ENCODE data around the gene L3MBTL4.

L3MBTL4 gene

DNA sequence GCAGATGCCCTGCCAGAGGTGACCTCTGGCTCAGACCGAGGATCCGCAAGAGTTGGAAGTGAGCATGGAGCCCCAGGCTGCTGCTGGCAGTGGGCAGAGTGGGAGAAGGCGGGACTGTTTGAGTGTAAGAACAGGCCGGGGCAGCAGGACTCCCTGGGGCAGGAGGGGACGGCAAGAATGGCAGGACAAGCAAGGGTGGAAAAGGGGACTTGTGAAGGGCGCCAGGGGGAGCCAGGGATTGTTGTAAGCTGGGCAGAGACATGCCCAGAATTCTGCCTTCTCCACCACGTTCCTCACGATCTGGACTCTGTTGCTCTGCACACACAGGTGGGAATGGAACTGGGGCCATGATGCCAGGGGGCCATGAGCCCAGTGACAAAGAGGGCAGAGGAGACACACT is 447.0 kb downstream of the L3MBTL4 start:
- no peak for DNase-seq (ENCODE audit: extremely low read depth, low read depth)
- TF ChIP-seq, protein P1, sequence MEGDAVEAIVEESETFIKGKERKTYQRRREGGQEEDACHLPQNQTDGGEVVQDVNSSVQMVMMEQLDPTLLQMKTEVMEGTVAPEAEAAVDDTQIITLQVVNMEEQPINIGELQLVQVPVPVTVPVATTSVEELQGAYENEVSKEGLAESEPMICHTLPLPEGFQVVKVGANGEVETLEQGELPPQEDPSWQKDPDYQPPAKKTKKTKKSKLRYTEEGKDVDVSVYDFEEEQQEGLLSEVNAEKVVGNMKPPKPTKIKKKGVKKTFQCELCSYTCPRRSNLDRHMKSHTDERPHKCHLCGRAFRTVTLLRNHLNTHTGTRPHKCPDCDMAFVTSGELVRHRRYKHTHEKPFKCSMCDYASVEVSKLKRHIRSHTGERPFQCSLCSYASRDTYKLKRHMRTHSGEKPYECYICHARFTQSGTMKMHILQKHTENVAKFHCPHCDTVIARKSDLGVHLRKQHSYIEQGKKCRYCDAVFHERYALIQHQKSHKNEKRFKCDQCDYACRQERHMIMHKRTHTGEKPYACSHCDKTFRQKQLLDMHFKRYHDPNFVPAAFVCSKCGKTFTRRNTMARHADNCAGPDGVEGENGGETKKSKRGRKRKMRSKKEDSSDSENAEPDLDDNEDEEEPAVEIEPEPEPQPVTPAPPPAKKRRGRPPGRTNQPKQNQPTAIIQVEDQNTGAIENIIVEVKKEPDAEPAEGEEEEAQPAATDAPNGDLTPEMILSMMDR (IDR thresholded peaks at IDR 0.05; ENCODE audit: low read depth, low read length, missing control alignments): no peak
- no peak overlapping the region for H3K4me3 ChIP-seq (replicated peaks; ENCODE audit: low read depth, low read length)

DNA sequence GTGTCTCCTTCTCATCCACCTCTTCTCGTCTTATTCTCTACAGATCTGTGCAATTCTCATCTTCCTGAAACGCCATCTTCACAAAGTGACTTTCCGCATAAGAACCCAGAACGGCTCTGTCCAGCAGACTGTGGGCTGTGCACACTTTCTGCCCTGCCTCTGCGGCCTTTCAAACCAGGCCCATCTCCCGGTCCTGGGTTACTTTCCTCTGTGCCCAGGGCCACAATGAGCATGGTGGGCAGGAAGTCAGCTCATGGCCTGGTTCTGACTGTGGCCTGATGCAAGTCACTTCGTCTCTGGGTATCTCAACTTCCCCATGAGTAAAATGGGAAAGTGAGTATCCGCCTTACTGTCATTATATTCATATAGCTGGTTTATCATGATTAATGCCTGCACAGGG is 447.7 kb downstream of the L3MBTL4 start:
- TF ChIP-seq, protein P1 (IDR thresholded peaks at IDR 0.05; ENCODE audit: low read depth, low read length, missing control alignments): no peak
- no peak overlapping the region for H3K4me3 ChIP-seq (replicated peaks; ENCODE audit: low read depth, low read length)
- no peak for DNase-seq (ENCODE audit: extremely low read depth, low read depth)

- no peak for DNase-seq (ENCODE audit: extremely low read depth, low read depth)
- TF ChIP-seq, protein P1 (IDR thresholded peaks at IDR 0.05; ENCODE audit: low read depth, low read length, missing control alignments): no peak
- no peak overlapping the region for H3K4me3 ChIP-seq (replicated peaks; ENCODE audit: low read depth, low read length)
These were observed 448.2 kb downstream of the L3MBTL4 start for GRCh38 chr18:5966514-5966913.

- no peak overlapping the region for H3K4me3 ChIP-seq (replicated peaks; ENCODE audit: low read depth, low read length)
- TF ChIP-seq, protein P1 (IDR thresholded peaks at IDR 0.05; ENCODE audit: low read depth, low read length, missing control alignments): no peak
- DNase-seq (ENCODE audit: extremely low read depth, low read depth): no peak
These were observed 449.7 kb downstream of the L3MBTL4 start for GRCh38 chr18:5964996-5965395.

DNA sequence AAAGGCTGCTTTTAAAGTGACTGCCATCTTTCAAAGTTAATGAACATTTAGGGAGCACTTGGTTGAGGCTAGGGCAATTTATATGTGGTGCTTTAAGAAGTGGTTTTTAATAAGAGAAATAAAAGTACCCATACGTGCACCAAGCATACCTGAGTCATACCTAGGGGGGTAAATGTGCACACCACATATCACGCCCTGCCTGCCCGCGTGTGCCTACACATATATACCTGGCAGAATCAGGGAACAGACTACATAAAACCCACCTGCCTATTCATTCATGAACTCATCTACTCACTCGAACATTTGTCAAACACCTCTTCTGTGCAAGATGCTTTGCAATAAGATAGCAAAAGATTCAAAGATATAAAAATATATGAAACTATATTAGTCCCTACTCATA is 450.1 kb downstream of the L3MBTL4 start:
- H3K4me3 ChIP-seq (replicated peaks; ENCODE audit: low read depth, low read length): no peak overlapping the region
- TF ChIP-seq, protein P1 (IDR thresholded peaks at IDR 0.05; ENCODE audit: low read depth, low read length, missing control alignments): no peak
- DNase-seq (ENCODE audit: extremely low read depth, low read depth): no peak

DNA sequence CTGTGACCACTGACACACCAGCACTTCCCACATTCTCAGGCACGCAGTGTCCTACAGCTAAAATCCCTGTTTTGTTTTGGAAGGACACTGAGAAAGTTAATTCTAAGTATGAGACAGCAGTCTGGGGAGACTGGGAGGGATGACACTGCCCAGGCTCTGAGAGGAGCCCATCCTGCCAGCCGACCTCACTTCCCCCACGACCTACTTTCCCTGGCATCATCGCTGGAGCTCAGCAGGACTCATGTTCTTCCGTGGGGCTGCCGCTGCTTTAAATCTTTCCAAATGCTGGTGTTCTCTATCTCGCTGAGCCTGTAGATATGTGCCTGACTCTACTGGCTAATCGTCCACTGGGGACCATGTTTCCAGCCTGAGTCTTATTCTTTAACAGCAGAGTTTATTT is 450.6 kb downstream of the L3MBTL4 start:
- TF ChIP-seq, protein P1 (IDR thresholded peaks at IDR 0.05; ENCODE audit: low read depth, low read length, missing control alignments): no peak
- no peak for DNase-seq (ENCODE audit: extremely low read depth, low read depth)
- no peak overlapping the region for H3K4me3 ChIP-seq (replicated peaks; ENCODE audit: low read depth, low read length)

DNA sequence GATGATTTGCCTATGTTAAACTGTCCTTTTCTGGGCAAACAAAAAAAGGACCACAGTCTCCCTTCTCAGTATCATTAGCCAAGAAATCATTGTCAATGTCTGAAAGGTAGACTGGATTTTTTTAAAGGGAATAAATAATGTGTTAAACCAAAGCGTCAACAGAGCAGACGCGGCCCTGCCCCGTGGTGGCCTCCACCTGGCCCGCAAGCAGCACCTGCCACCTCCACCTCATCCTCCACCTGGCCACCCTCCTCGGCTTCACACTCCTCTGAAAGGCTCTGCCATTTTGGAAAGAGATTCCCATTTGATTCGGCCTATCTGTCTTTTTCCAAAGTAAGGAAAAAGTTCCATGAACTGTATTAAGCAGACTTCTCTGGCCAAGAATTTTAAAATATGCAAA is 451.4 kb downstream of the L3MBTL4 start:
- H3K4me3 ChIP-seq (replicated peaks; ENCODE audit: low read depth, low read length): no peak overlapping the region
- no peak for DNase-seq (ENCODE audit: extremely low read depth, low read depth)
- TF ChIP-seq, protein P1 (IDR thresholded peaks at IDR 0.05; ENCODE audit: low read depth, low read length, missing control alignments): no peak
